Measurements from ENCODE around the gene CDH4. TPM values are rescaled to one million over a fixed set of nuclear protein-coding genes. Genes with fewer than 3 reads are reported as not detected.

The CDH4 gene
- total RNA-seq, 1 donor from 2014 or later, result not detected

DNA sequence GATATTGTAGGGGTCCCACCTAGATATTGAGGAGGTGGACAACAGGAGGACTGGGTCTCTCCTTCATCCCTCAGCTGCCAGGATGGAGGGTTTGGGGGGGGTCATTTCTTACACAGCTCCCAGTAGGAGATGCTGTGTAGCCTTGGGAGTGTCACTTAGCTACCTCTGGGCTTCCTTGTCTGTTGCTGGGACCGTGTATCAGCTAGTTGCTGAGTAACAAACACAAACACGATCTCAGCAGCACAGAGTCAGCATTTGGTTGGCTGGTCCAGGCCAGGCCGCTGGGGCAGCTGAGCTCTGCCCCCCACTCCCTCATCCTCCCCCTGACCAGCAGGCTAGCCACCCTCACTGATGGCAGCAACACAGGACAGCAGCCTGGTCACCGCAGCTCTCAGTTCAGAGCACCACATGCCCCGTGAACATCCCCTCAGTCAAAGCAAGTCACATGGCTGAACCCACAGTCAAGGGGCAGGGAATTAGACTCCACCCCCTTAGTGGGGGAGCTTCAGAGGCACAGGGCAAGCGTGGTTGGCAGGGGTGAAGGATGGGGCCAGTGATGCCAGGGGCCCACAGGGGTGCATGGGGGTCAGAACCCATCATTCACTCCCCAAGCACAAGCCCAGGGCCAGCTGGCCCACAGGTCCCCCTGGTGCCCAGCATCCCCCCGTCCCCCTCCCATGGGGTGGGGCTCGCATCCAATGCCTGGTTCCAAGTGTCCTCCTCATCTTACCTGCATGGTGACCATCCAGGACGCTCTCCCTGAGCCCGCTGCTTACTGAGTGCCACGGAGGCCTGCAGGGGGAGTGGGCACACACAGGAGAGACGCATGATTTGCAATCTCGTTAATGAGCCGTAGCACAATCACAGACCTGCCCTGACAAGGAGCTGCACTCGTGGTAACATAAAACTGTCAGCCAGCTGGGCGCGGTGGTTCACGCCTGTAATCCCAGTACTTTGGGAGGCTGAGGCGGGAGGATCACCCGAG, 701.3 kb downstream of the CDH4 start:
- DNase-seq (ENCODE audit: low spot score) (peak; percentile 31), ATAC-seq (no peak)

DNA sequence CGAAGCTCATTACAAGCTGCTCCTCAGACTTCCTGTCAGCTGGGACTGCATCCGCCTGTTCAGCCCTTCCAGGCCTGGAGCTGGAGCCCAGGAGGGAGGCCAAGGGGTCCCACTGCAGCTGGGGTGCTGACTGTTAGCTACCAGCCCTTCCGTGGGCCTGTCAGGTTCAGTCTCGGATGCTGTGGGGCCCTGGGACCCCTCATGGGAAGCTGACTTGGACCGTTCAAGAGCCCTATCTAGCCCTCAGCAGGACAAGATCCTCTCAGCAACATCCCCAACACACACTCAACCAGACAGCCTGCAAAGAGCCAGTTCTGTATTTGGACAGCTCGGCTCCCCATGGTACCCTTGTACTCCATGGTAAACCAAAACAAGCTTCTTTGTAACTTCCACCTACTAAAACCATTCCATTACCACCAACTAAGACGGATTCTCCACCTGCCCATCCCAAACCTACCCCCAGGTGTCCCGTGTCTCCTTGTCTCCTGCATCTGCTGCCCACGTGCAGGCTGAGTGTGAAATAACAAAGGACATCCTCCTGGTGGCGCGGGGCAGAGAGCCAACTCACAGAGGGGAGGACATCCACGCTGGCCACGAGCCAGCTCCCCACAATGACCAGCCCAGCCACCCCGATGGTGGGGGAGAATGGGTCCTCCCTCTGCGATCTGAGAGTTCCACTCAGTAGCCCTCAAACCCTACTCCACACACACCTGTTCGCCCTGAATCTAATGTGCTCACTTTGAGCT, 702.4 kb downstream of the CDH4 start:
- ATAC-seq (no peak), DNase-seq (ENCODE audit: low spot score) (peak; percentile 33)

DNA sequence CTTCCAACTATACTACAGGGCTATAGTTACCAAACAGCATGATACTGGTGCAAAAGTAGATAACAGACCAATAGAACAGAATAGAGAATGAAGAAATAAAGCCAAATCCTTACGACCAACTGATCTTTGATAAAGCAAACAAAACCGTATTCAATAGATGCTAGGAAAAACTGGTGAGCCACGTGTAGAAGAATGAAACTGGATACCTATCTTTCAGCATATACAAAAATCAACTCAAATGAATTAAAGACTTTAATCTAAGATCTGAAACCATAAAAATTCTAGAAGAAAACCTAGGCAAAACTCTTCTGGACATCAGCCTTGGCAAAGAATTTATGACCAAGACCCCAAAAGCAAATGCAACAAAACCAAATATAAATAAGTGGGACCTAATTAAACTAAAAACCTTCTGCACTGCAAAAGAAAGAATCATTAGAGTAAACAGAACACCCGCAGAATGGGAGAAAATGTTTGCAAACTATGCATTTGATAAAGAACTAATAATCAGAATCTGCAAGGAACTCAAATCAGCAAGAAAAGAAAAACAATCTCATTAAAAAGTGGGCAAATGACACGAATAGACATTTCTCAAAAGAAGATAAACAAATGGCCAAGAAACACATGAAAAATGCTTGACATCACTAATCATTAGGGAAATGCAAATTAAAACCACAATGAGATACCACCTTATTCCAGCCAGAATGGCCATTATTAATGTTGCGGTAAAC, 703.8 kb downstream of the CDH4 start:
- no peak for DNase-seq (ENCODE audit: low spot score)
- ATAC-seq, result no peak

DNA sequence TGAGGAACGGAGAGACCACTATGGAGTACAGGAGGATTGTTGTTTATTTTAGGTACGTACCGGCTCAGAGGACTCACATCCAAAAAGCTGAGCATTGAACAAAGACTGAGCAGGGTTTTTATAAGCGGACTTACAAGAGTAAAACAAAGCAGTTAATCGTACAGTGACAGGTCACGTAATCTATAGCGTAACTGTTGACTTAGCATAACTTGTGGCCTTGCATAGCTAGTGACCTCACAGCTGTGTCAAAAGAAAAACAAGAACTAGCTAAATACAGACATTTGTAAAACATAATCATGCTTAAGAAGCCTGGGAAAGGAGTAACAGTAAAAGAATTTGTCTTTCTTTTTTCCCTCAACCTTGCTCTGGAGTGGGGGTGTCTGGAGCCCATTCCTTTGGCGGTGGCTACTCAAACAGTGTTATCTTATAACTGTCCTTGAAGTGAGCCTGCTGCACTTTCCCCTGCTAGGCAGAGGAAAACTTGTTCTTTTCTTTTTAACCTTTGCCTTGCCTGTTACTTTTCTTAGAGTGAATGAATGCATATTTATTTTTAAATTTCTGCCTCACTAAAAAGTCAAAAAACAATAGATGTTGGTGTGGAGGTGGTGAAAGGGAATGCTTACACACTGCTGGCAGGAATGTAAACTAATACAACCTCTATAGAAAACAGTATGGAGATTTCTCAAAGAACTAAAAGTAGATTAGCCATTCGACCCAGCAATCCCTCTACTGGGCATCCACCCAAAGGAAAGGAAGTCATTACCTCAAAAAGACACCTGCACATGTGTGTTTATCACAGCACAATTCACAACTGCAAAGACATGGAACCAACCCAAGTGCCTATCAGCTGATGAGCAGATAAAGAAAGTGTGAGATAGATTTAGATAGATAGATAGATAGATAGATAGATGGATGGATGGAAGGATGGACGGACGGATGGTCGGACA, 704.6 kb downstream of the CDH4 start:
- ATAC-seq (no peak), DNase-seq (ENCODE audit: low spot score) (no peak)

DNA sequence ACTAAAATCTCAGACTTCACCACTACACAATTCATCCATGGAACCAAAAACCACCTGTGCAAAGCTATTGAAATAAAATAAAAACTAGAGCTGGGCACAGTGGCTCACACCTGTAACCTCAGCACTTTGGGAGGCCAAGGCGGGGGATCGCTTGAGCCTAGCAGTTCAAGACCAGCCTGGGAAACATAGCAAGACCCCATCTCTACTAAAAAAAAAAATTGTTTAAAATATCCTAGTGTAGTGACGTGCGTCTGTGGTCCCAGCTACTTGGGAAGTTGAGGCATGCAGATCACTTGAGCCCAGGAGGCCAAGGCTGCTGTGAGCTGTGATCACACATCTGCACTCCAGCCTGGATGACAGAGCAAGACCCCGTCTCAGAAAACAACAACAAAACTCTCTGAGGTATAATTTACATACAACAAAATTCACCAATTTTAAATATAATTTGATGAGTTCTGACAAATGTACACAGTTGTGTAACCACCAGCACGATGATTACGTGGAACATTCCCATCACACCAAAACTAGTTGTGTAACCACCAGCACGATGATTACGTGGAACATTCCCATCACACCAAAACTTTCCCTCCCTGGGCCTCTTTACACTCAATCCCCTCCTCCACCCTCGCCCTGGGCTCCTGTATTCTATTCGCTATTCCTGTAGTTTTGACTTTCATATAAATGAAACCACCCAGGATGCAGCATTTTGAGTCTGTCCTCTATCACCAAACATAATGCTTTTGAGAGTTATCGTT, 706.1 kb downstream of the CDH4 start:
- ATAC-seq (no peak), DNase-seq (ENCODE audit: low spot score) (no peak)

DNA sequence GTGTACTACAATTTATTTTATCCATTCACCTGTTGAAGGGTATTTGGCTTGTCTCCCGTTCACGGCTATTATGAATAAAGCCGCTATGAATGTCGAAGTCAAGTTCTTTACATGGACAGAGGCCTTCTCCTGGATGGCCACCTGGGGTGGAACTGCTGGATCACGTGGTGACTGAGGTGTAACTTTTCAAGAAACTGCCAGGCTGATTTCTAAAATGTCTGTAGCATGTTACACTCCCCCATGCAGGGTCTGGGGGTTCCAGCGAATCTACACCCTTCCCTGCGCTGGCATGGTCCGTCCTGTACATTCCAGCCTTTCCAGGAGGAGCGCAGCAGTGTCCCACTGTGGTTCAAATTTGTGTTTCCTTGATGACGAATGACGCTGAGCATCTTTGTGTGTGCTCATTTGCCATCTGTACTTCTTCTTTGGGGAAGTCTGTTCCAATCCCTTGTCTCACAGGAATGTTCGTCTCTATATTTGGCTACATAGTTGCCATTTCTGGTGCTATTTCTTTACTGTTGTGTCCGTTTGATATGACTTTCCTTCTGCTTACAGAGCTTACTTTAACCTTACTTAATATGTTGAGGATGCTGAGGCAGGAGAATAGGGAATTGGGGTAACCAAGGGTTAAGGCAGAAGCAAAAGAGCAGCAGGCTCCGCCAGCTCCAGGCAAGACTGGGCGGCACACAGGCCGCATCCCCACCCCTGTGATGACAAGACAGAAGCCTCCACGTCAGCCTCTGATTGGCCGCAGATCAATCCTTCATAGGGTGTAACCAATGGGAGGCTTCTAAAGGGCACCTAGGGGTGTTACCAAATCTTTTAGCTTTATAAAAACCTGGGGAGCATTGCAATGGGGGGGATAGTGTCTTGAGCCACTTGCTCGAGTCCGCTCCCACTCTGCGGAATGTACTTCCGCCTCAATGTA, 707.0 kb downstream of the CDH4 start:
- ATAC-seq (no peak), DNase-seq (ENCODE audit: low spot score) (peak; percentile 19)

DNA sequence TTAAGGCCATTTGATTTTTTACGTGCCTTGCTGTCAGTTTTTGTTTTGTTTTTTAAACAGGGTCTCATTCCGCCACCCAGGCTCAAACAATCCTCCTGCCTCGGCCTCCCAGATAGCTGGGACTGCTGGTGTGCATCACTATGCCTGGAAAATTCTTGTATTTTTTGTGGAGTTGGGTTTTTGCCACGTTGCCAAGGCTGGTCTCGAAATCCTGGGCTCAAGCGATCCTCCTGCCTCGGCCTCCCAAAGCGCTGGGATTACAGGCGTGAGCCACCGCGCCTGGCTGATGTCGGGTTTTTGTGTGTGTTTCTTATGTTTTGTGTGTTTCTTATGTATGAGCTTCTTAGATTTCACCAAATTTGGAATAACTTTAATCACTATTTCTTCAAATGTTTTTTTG, 708.8 kb downstream of the CDH4 start:
- ATAC-seq (no peak), DNase-seq (ENCODE audit: low spot score) (peak; percentile 18)

DNA sequence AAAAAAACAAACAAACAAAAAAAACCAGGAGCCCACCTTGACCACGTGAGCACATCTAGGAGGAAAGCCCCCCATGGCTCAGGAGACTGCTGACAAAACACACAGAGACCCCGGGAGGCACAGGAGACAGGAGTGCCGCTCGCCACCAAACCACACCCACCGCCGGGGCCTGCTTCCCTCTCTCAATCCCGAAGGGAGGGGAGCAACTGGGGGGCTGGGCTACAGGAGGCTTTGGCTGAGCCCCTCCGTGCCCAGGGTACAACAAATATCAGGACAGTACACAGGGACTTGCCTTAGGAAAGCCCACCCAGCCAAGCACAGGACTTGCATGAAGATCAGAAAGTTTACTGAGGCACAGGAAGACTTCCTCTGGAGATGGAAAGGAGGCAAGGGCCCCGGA, 711.1 kb downstream of the CDH4 start:
- DNase-seq (ENCODE audit: low spot score) (peak; percentile 24), ATAC-seq (no peak)

DNA sequence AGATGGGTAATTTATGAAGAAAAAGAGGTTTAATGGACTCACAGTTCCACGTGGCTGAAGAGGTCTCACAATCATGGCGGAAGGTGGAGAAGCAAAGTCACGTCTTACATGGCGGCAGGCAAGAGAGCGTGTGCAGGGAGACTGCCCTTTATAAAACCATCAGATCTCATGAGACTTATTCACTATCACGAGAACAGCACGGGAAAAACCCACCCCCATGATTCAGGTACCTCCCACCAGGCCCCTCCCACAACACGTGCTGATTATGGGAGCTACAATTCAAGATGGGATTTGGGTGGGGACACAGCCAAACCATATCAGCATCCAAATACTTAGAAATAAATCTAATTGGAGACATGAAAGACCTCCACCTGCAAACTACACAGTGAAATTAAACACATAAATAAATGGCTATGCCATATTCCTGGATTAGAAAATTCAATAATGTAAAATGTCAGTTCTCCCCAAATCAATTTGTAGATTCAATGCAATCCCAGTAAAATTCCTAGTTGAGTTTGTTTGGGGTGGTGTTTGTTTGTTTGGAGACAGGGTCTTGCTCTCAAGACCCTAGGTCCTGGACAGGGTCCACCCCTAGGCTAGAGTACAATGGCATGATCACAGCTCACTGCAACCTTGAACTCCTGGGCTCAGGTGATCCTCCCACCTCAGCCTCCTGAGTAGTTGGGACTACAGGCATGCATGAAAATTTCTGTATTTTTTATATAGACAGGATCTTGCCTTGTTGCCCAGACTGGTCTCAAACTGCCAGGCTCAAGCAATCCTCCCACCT, 712.0 kb downstream of the CDH4 start:
- DNase-seq (ENCODE audit: low spot score) (no peak), ATAC-seq (no peak)

DNA sequence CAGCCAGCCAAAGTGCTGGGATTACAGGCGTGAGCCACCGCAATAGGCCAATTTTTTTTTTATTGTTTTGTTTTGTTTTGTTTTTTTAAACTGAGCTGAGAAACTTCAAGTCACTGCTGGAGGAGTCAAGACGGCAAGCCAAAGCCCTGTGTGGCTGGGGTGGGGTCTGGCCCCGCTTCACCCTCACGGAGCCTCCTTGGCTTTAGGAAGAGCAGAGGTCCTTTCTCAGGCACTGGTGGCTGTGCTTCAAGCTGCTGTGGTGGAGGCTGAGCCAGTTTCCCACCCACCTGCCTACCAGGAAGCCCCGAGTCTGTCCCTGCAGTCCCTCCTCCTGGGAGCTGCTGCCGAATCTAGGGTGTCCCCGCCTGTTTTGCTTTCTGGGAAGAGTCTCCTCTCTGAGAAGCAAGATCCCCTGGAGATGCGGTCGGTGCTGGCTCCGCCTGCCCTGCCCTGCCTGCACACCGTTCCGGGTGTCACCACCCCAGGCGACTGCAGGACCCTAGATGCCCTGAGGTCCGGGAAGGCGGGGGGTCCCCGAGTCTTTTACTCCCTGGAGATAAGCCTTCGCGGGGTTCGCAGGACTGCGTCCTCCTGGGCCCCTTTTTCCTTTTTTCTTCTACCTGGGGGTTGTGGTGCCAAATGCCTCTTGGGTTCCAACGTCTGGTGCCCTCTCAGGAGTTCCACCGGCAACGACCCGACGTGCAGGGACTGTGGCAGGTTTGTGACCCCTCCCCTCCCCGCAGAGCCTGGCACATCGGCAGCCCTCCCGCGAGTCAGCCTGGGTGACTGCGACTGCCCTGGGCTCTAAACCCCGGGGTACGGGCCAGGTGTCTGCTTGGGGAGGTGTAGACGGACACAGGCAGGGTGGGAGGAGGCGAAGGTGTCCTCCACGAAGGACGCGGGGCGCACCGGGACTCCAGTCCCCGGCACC, 712.9 kb downstream of the CDH4 start:
- DNase-seq (ENCODE audit: low spot score), result peak; percentile 43
- peak; percentile 9 for ATAC-seq

DNA sequence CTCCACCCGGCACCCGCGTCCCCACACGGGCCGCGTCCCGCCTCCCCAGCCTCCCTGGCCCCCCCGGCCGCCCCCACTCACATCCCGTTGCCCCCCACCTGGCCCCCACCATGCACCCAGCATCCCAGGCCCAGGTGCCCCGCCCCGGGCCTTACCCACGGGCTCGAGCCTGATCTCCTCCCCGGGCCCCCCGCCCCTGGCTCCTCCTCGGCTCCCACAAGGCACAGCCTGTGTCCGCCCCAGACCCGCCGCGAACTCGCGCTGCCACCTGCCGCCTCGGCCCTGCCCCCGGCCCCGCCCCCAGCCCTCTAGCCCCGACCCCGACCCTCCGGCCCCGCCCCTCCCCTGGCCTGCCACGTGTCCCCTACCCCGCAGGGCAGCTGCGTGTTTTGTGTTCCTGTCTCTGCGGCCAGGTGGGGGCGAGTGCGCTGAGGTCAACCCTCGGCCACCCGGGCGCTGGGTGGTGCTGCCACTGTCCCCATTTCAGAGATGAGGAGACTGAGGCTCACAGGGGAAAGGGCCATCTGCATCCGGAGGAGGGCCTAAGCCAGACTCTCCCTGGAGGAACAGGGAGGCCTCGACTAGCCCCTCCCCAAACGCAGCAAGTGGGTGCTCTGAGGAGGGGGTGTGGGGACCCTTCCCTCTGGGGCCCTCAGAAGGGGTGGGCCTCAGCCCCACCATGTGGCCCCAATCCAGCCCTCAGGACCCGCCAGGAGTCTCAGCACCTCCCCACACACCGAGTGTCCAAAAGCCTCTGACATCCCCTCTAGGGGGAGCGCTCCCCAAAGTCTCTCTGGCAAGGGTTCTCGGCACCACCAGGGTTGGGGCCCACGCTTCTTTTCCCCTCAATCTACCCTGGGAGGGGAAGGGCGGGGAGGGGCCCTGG, 713.8 kb downstream of the CDH4 start:
- DNase-seq (ENCODE audit: low spot score) (no peak), ATAC-seq (no peak)

DNA sequence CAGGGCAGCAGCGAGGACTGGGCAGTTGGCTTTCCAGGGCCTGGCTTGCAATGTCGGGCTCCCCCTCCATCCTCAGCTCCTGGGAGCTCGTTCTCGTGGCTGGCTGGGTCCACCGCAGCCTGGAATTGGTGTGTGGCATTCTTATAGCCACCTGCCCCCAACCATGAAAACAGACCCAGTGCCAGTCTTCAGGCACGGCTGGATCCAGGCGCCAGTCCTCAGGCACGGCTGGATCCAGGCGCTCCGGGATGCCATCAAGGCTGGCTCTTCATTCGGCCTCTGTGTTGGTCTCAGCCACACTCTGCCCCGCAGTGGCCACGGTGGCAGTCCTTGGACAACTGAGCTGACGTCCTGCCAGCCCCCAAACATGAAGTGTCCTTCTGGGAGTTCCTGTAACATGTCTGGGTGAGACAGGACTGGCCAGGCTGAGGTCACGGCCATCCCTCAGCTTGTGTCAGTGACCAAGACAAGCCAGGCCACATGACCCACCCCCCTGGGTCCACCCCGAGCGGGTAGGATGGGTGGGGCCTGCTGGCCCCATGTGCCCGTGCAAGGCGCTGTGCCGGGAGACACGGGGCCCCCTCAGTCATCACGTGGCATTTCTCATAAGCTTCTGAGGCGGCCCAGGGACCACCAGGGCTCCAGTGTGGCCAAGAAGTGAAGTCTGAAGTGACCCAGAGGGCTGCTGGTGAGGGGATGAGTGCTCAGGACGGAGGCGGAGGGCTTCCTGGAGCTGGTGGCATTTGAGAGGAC, 714.6 kb downstream of the CDH4 start:
- DNase-seq (ENCODE audit: low spot score) (no peak), ATAC-seq (peak; percentile 23)

DNA sequence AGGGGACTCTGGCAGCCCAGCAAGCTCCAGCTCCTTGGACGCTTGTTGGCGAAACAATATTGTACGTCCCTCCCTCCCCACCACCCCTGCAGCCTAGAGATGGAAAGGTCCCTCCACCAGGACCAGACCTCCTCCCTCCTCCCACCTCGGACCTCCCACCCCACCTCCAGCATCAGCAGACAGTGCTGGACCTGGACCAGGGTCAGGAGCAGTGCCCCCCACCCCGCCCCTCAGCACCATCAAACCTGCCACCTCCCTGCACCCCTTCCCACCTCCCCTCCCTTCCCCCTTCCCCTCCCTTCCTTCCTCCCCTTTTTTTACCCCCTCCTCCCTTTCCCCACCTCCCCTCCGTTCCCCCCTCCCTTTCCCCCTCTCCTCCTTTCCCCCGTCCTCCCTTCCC, 715.2 kb downstream of the CDH4 start:
- DNase-seq (ENCODE audit: low spot score) (no peak), ATAC-seq (no peak)

DNA sequence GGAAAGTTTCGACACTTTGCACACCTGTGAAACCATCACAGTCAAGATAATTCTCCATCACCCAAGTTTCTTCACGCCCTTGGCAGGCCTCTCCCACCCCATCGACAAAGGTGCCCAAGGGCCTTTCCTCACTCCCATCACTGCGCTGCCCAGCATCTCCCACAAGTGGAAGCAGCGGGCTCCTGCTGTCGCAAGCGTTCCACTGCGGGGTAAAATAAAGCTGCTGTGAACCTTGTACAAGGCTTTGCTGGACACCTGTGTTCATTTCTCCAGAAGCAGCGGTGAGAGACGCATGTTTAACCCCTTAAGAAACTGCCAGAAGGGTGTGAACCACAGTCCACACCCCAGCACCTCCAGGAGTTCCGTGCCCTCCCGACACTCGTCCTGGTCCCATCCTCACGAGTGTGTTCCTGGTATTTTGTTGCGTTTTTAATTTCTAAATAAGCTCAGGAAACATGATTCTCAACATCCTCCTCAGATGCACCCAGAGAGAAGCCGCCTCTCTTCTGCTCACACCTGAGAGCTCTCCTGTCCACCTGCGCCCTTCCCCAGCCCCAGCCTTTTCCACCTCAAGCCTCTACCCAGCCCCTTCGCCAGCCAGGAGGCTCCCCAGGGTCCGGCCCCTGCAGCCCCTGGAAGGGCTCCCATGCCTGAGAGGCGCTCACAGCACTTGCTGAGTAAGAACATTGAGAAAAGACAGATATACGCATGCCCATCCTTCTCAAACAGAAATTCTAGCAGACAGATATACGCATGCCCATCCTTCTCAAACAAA, 716.2 kb downstream of the CDH4 start:
- DNase-seq (ENCODE audit: low spot score), result no peak
- ATAC-seq, result no peak
